GM19025 (cell line): Measurements from ENCODE around the gene ACTA2.

Experiments used
- ATAC-seq: cut with Tn5 transposase; IDR thresholded peaks from one replicate; pipeline ENCODE4 v1.9.1; 2021; ENCODE audit warnings: mild to moderate bottlenecking, low read depth, moderate library complexity; ENCODE audit not compliant: unreplicated experiment

Gene ACTA2

DNA sequence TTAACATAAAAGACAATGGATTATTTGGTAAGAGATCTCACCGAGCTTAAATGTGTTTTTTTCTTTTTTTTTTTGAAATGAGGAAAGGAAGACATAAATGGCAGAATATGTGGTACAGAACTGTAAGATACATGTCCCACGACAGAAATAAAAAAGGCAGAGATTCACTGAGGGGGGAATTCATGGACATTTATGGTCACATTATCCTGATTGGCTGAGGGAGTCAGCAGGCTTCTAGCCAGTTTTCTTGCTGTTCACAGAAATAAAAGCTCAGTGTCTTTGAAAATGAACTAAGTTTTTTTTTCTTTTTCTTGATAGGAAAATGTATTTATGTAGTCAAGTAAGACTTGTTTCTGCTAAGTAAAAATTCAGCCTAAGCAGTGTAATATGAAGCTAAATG, 29.8 kb upstream of the ACTA2 start:
- no peak for ATAC-seq

DNA sequence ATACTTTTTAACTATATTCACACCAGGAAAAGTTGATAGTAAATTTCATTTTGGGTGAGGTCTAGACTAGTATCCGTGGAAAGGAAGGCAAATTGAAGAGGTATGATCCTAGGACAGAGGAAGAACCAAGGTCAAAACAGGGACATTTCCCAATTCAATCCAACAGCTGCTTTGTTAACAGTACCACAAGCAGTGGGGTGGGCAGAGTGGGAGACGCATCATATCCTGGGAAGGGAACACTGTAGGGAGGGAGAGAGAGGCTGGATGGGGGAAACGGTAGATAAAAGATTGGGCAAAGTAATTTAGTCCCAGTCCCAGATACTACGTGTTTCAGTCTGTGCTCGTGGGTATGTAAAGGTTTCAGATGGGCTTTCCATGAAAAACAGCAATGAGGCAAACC, 28.9 kb upstream of the ACTA2 start:
- no peak for ATAC-seq

DNA sequence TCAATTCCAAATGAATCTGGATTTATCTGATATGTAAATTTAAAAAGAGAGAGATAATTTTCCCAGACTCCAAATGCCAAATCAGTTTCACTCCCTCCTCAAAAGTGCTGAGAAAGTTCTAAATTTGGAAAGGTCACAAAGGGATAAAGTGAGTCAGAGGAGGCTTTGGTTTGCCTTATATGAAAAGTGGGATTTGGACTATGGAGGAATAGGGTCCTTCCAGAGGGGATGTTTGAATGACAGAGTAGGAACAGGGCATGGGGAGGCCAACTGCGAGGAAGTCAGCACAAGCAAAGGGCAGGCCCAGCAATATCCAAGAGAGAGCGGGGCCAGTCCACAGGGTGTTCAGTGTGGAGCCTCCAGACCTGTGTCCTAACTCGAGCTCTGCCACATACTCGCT, 28.2 kb upstream of the ACTA2 start:
- ATAC-seq: no peak

DNA sequence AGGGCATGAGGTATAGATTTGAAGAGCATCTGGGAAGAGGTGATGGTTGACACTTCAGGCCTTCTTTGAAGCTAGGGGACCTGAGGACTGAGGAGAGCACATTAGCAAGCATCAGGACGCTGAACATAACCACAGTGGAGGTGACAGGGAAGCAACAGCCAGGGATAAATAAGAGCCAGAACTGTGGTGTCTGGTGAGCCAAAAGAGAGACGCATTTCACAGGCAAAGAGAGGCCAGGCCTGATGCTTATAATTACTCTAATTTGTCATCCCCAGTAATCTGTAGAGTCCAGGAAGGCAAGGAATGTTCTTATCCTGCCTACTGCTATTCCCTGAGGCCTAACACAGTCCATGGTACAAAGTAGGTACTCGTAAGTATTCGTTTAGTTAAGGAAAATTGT, 27.7 kb upstream of the ACTA2 start:
- ATAC-seq: no peak

DNA sequence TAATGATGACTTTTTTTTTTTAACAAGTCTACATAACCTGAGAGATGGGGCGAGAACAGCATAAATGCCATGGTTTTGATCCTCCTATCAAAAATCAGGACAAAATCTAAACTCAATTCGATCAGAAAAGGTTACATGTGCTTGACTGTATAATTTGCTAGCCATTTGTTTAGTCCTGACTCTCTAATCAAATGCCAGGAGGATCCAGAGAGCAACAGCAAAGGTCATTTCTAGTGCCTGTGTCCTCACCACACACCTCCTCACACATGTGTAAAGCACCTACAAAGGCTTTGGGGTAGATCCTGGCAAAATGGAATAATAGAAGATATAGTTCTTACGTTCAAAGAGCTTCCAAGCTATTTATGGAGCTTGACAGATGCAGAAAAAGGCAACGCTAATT, 27.0 kb upstream of the ACTA2 start:
- no peak for ATAC-seq

DNA sequence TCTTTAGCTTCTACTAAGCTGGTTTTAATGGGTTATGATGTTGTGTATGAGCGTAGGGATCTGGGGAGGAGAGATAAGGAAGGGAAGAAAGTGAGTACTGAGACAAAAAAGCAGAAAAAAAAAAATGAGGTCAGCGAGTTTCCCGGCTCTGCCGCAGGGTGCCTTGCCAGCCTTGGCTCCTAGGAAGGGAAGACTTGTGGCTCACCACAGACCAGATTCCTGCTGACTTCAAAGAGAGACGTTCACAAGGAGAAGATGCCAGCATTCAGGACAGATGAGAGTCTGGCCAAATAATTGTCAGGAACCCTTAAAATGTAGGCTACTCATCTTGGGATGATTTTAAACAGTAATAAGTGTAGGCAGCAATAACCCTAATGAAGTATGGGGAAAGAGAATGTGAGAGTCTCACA, 26.6 kb upstream of the ACTA2 start:
- no peak for ATAC-seq

DNA sequence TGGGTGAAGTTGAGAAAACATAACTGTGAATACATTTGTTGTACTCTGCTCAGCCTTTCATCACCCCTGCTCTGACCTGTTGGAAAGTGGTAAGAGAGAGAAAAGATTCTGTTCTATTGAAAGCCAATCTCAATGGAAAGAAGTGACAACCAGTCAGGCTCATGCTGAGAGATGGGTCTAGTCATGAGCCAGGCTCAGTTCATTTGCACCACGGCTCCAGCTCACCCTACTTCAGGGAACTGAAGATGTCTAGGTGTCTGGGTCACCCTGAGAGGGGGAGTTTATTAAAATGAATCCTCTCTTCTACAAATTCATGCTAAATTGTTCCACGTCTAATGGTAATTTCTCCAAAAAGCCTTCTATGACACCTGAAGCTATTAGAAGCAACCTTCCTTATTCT, 25.9 kb upstream of the ACTA2 start:
- no peak for ATAC-seq

DNA sequence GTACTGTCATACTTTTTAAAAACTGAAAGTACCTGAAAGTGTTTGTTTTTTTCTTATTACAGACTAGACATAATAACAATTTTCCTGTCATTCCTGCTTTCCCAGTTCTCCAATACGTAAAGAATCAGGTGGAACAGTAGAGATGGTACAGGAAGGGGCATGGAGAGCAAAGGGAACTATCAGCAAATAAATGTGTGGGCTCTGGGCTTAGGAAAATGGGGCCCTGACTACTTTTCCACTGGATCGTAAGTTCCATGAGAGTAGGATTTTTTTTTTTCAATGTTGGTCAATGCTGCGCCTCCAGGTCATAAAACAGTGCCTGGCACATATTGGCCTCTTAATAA, 22.8 kb upstream of the ACTA2 start:
- no peak for ATAC-seq

DNA sequence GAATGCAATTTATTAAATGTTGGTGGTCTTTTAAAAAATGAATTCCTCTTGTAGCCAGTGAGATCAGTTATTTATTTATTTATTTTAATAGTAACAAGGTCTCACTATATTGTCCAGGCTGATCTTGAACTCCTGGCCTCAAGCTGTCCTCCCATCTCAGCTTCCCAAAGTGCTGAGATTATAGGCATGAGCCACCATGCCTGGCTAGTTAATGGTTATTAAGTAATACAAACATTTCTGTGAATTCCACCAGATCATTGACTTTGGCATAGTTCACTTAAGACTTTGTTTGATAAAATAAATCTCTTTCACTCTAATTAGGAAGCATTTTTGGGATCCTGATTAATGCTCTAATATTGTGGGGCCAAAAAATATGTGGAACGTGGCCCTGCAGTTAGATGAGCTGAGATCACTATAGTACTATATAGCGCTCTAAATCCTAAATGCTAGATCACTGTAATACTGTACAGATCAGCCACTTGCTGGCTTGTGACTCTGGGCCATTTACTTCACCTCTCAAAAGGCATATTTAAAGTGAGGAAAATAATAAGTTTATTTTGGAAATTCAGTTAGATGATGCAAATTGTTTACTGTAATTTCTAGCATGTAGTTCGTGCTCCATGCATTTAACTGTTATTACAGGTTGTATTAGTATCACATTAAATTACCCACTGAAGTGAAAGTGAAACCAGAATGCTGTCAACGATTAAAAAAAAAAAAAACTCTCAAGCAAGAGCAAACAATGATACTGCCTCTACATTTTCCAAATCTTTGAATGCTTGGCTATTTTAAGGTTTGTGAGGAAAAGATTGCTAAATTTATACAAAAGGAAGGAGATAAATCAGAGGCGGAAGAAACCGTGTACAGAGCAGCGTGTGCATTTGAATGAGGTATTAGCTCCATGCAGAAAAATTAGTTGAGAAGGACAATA, 22.1 kb upstream of the ACTA2 start:
- no peak for ATAC-seq

DNA sequence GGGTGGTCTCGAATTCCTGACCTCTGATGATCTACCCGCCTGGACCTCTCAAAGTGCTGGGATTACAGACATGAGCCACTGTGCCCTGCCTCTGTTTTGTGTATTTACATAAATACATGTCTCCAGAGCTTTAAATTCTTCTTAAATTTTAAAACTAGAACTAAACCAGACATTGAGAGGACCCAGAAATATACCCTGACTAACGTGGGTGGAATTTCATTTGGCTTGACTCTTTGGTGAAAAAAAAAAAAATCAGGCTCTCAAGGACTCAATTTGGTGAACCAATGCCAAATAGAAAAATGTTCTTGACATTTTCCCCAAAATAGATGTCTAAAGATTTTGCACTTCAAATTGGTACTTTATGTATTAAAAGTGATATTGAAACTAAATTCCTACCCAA, 21.4 kb upstream of the ACTA2 start:
- ATAC-seq: no peak

DNA sequence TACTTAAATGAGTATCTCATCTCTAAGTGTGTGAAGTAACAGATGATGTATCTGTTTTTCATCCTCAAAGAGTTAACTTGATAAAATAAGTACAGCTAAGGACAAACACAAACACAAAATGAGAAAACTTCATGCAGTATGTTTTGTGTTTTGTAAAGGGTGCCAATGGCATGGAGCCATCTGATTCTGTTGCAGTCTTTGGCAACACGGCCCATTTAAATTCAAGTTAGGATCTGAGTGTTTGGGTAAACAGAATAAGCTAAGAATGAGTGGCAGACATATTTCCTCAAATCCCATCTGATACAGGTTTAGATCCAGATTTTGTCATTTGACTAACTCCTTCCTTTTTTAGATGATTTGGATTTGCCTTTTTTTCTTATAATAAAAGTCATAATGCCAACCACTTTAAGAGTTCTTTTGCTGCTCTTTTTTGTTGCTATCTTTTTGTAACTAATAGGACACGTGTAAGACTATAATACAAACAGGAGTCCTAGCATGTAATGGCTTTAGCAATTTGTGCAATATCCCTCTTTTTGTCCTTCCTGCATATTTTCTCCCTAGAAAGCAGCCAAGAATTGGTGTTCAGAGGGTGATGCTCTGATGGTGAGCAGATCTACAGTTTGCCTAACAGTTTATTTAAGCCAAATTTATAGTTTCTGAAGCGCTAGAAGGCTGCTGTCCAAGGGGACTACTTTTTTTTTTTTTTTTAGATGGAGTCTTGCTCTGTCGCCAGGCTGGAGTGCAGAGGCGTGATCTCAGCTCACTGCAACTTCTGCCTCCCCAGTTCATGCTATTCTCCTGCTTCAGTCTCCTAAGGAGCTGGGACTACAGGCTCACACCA, 18.9 kb upstream of the ACTA2 start:
- ATAC-seq: no peak

DNA sequence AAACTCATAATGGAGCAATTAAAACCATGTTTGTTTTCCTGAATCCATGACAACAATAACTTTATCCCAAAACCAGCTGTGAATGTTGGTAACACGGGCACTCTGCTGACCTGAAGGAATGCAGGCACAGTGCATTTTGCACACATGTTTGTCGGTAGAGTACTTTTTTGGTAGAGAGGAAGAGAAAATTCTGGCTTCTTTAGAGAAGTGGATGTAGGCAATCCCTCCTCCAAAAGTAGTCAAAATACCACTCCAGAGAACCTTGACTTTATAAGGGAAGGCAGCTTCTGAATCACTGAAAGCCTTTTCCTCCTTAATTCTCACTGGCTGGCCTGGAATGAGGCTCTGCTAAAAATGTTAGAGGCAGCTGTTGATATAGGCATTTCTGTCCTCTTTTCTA, 15.8 kb upstream of the ACTA2 start:
- ATAC-seq: no peak

DNA sequence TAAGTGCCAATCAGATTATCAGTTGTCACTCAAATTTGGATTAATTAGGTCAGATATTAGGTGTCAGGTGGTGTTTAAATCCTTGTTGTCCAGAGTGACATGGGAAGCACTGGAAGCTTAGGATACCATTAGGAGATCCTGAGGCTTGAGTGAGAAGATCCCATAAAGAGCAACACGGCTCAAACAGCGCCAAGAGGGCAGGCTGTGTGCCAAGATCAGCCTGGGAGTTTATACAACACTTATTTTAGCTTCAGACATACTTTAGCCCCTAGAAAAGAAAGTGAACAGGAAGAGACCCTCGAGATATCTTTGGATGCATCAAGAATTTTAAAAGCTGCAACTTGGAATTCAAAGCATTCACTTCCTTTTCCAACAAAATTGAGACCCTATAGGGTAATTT, 14.2 kb upstream of the ACTA2 start:
- no peak for ATAC-seq

DNA sequence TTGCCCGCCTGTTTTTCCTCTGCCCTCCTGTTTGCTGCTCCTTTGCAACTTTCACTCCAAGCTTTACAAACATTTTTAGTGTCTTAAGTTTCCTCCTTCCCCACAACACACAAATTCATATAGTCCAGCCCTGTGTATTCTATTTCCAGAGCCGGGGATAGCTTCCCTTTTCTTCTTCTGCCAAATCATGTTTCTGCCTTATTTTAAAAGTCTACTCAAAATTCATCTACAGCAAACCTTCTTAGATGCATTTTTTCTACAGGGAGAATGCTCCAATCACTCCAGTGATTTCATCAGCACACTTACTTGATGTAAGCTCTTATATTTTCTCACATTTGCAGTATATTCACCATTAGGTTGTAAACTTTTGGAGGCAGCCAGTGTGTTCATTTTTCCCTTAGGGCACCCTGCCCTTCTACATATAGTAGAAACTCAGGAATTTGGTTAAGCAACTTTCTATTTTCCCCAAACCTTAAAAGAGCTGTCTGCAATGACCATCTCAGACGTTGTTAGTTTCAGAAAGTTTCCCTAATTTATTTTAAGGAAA, 12.4 kb upstream of the ACTA2 start:
- no peak for ATAC-seq

DNA sequence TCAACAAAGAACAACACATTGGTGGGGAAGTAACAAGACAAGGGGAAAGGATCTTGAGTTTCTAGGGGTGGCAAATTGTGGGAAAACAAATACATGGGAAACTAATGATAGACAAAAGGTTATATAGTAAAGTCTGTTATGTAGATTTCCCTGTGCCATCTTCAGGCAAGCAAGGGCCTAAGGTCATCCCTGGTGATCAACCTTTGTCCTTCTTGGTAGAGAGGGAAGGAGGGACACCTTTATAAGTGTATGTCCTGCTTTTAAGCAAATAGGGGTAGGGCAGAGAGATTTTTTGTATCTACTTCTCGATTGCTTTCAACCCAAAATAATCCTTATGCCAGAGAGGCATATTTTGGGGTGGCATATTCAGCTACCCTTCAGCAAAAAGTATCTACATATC, 11.8 kb upstream of the ACTA2 start:
- no peak for ATAC-seq

DNA sequence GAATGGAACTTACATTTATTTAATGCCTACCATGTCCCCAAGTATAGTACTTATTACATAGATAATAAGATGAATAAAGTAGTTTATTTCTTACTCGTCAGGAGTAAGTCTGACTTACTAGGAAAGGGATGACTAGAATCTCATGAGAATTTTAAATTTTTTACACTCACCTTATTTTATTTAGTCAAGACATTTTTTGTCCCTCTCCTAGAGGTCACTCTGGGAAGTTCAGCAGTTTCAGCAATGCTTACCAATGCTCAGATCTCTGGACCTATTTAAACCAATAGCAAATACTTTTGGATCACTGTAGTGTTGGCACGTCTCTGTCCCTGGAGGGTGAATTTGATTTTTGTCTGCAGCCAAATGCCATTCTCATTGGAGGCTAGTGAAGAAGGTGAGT, 10.7 kb upstream of the ACTA2 start:
- ATAC-seq: no peak

DNA sequence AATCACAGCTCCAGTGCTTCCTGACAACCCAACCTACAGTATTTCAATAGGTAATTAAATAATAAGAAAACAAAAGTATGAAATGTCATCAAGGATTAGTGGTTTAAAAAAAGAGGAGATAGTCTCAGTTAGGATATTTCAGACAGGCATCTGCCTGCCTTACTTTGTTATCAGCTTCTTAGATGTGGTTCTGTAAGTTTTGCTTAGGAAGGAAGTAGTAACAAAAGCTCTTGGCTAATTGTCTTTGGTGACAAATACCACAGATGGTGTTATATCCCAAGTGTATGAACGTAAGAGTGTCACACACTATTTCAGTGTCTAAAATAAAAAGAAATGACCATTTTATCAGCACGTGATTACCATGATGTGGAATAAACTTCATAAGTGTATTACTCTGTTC, 9.8 kb upstream of the ACTA2 start:
- ATAC-seq: no peak

DNA sequence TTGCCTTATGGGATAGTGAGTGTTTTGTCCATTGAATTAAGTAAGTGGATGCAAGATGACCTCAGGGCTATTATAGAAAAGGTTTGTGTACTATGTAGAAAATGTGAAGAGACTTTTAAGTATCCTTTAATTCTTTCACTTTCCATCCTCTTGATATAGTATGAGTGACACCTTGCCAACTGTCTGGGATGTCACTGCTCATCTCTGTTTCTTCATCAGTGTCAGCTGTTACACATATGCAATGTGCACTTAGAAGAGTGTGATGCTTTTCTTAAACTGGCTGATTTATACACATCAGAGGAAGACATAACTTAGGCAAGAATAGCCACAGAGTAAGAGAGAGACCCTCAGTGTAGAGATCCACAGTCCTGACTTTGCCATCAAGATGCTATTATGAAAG, 8.7 kb upstream of the ACTA2 start:
- no peak for ATAC-seq

DNA sequence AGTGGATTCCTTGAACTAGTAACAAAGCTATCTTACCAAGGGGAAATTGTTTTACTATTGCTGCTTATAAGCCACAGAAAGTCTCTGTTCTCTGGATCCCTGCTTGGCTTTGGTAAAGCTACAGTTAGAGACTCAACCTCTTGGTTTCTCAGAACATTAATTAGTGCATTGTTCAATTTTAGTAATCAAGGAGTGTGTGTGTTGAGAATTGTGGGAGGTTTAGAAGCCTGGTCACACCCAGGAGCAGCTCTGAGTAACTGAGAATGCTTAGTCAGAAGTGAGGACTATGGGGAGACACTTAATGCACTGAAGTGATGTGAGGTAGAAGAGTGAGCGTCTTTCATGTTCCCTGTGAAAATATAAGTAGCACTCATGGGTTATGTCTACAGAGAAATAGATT, 8.2 kb upstream of the ACTA2 start:
- no peak for ATAC-seq

DNA sequence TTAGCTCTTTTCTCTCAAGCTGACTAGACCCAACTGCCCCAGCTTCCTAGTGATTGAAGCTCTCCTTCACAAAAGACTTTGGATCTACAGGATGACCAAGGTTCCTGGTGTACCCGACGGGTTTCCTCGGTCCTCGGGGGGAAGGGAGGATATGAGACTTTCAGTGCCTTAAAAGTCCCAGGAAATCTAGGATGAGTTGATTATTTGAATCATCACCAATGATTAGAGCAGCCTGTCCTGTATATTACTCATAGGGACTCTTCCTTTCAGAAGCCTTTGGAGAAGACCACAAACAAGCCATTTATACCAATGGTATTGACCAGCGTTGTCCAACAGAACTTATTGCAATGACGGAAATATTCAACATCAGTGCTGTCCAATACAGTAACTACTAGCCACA, 6.1 kb upstream of the ACTA2 start:
- no peak for ATAC-seq

DNA sequence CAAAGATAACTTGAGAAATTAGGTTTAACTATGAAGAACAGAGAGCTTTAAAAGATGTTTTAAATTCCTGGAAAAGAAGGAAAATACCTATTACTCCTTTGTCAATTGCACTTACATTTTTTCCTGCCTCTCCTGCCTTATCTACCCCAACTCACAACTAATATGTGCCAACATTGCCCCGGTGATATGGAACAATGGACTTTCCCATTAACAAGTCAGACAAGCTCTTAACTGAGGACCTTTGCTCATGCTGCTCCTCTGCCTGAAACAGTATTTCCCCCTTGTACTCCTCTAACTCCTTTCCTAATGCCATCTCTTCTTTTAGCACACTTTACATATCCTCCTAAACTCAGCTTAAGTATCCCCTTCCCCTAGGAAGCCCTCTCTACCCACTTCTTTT, 4.8 kb upstream of the ACTA2 start:
- no peak for ATAC-seq
